ENCODE results near the gene TOX2.

The TOX2 gene

DNA sequence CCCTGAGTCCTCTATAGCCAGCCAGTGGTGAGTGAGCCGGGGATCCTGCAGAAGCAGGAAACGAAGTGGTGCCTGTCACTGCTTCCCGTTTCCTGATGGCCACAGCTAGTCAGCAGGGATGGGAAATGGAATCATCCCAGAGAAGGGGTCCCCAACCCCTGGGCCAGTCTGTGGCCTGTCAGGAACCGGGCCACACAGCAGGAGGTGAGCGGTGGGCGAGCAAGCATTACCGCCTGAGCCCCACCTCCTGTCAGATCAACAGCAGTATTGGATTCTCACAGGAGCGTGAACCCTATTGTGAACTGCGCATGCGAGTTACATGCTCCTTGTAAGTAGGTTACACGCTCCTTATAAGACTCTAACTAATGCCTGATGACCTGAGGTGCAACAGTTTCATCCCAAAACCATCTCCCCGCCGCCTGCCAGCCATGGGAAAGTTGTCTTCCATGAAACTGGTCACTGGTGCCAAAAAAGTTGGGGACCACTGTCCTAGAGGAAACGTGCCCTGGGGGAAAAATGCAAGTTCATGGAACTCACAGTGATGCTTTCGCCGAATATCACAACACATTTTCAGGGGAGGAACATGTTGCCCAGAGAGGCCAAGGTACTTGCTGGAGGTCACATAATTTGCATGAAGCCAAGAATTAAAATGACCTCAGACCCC lies 158.5 kb downstream of the TOX2 start:
- in situ Hi-C loops (cut with HindIII; ENCODE audit: low sequenced_read_pairs) = no loop called here

DNA sequence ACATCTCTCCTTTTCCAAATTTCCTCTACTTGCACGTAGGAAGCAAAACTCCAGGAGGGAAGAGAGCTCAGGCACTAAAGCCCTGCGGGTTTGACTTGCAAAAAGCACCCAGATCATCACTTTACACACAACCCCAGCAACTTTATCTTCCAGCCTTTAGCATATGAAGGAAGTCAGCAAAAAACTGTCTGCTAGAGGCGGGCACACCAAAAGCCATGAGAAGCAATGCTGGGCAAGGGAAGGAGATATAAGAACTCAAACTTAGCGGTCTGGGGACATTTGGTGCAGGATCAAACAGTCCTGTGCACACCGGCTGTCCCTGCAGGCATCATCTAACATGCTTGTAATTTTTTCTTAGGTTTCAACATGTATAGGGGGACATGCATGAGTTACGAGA lies 159.0 kb downstream of the TOX2 start:
- in situ Hi-C loops (cut with HindIII; ENCODE audit: low sequenced_read_pairs) = no loop called here

DNA sequence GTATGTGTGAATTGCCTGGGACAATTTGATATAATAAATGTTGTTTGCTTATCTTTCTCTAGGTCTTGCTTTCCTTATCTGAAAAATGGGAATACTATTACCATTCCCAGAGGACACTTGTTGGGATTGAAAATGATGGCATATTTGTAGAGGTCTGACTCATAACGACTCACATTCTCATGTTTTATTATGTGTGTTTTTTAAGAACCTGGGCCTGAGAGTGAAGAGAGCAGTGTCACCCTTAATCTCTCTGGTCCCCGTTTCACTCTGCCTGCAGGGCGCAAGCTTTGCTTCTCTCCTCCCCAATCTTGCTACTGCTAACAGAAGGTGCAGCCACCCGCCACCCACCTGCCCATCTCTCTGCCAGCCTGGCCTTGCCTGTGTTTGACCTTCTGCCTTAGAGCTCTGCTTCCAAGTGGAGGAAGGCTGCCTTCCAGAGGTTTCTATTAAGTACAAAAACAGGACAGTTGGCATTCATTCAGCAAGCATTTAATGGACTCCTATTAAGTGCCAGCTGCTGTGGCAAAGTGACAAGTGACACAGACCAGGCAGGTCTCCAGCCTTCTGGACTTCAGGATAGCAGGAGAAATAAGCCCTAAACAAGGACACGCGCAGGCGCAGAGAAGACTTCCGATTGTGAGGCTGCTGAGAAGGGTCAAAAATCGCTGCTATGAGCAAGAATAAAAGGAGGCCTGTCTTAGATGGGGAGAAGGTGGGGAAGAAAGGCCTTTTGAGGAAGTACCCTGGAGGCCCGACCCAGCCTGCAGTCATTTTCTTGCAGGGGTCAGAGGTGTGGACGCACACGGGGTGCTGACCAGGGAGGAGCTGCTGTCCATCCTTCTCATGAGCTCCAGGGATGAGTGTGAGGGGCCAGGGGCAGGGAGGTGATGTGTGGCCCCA lies 159.8 kb downstream of the TOX2 start:
- in situ Hi-C loops (cut with HindIII; ENCODE audit: low sequenced_read_pairs) = loop anchor here (25.0 kb wide), 1 partner anchor 312 kb away; no protein-coding TSS in a partner anchor

DNA sequence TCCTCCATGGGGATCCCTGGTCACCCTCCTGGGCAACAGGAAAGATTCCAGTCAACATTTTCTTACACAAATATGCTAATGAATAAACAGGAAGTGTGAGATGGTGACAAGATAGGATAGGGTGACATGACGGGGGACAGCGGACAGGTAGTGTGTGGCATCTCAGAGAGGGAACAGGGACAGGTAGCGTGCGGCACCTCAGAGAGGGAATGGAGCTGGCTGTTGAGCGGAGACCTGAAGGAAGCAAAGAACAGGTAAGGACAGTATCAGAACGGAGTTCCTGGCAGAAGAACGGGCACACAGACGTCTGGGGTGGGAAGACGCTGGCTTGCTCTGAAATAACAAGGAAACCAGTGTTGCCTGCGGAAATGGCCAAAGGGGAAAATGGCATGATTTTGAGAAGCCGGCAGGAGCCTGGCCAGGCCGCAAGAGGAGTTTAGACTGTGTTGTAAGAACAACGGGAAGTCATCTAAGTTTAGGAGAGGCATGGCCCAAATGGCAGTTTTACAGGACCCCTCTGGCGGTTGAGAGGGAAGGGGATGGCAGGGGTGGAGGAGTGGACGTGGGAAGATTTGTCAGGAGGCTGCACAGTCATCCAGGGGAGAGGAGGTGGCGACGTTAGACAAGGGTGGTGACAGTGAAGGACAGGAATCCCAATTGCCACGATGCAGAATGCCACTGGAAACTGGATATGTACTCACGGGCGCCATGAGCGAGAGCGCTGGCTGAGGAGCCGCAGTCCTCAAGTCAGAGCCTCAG lies 160.7 kb downstream of the TOX2 start:
- in situ Hi-C loops (cut with HindIII; ENCODE audit: low sequenced_read_pairs) = loop anchor here (25.0 kb wide), 1 partner anchor 313 kb away; no protein-coding TSS in a partner anchor

DNA sequence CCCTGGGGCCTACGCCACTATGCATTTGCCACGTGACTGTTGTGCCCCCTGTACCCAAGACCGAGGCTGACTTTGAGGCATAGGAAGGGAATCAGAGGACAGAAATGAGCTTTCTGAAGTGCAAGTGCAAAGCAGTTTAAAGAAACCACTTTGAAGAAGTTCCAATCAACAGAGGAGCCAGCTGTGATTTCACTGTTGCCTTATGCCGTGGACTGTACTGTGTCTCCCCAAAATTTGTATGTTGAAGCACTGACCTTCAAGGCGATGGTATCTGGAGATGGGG lies 161.2 kb downstream of the TOX2 start:
- in situ Hi-C loops (cut with HindIII; ENCODE audit: low sequenced_read_pairs) = loop anchor here (25.0 kb wide), 1 partner anchor 314 kb away; no protein-coding TSS in a partner anchor

DNA sequence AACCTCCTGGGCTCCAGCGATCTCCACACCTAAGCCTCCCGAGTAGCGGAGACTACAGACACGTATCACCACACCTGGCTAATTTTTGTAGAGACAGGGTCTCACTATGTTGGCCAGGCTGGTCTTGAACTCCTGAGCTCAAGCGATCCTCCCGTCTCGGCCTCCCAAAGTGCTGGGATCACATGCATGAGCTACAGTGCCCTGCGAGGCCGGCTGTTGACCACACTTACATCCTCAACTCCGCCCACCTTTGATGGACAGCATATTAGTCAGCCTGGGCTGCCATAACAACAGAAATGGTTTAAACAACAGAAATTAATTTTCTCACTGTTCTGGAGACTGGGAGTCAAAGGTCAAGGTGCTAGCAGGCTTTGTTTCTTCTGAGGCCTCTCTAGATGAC lies 164.6 kb downstream of the TOX2 start:
- in situ Hi-C loops (cut with HindIII; ENCODE audit: low sequenced_read_pairs) = loop anchor here (25.0 kb wide), 1 partner anchor 317 kb away; no protein-coding TSS in a partner anchor

DNA sequence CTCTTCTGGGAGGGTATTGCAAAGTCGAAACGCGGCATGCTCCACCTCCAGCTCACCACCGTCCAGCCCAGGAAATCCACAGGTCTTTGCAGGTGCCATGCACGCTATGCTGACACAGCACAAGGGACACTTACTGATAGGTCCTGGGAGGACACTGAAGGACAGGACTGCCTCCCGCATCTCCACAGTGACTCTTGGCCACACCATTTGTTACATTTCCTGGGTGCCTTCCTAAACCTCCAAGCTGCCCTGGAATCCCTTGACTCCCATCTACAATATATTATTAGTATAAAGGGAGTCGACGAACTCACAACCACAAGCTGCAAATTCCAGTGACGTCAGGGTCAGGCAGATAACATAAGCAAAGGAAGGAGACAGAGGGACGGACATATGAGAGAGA lies 165.4 kb downstream of the TOX2 start:
- in situ Hi-C loops (cut with HindIII; ENCODE audit: low sequenced_read_pairs) = loop anchor here (25.0 kb wide), 1 partner anchor 318 kb away; no protein-coding TSS in a partner anchor

DNA sequence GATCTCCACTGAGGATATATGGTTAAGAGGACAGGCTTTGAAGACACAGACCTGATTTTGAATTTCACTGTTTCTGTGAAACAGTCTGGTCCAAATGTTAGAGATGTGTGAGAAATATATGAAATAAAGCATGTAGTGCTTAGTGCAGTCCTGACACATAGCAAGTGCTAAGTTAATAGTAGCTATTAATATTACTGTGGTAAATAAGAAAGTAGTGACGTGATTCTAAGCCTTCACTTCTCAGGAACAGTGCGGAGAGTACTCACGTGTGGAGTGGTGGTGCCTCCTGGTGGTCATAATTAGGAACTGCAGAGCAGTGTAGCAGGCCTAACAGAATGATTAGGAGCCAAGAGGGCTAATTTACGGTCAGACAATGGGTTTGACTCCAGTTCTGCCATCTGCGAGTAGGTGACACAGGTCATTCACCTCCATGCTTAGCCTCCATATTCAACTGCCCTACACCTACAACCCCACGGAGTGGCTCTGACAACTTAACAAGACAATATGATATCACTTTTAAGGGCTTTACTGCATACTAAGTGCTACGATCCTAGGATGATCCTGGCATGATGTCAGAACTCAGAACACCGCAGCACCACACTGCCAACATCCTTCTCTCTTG lies 166.1 kb downstream of the TOX2 start:
- in situ Hi-C loops (cut with HindIII; ENCODE audit: low sequenced_read_pairs) = loop anchor here (25.0 kb wide), 1 partner anchor 318 kb away; no protein-coding TSS in a partner anchor

DNA sequence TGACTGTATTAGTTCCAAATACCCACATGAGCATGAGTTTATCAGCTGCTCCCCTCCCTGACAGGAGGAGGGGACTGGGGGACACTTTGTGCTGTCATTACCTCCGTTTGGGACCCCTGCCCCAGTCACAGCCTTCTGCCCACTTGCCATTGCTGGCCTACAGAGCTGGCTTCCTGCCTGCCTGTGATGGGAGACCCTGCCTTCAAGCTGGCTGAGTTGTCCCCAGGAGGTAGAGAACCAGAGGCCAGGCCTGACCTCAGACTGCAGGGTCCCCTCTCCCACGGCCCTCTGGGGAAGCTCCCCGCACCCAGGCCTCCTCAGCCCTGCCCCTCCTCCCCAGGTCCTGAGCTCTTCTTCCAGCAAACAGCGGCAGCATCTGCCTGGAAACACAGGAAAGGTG lies 166.8 kb downstream of the TOX2 start:
- in situ Hi-C loops (cut with HindIII; ENCODE audit: low sequenced_read_pairs) = loop anchor here (25.0 kb wide), 1 partner anchor 319 kb away; no protein-coding TSS in a partner anchor

DNA sequence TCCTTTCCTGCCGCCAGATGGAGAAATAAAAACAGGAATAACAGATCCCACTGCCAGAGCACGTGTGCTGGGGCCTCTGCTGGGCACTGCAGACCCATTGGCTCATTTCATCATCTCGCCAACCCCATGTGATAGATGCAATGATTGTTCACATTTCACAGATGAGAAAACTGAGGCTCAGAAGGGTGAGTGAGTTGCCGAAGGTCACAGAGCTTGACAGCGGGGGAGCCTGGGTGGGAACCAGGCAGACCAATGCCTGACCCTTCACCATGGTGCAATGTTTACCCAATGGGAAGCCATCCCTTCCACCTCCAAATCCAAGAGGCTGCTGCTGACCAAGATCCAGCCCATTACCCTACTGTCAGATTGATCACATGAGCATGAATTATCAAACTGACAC lies 167.2 kb downstream of the TOX2 start:
- in situ Hi-C loops (cut with HindIII; ENCODE audit: low sequenced_read_pairs) = loop anchor here (25.0 kb wide), 1 partner anchor 320 kb away; no protein-coding TSS in a partner anchor

DNA sequence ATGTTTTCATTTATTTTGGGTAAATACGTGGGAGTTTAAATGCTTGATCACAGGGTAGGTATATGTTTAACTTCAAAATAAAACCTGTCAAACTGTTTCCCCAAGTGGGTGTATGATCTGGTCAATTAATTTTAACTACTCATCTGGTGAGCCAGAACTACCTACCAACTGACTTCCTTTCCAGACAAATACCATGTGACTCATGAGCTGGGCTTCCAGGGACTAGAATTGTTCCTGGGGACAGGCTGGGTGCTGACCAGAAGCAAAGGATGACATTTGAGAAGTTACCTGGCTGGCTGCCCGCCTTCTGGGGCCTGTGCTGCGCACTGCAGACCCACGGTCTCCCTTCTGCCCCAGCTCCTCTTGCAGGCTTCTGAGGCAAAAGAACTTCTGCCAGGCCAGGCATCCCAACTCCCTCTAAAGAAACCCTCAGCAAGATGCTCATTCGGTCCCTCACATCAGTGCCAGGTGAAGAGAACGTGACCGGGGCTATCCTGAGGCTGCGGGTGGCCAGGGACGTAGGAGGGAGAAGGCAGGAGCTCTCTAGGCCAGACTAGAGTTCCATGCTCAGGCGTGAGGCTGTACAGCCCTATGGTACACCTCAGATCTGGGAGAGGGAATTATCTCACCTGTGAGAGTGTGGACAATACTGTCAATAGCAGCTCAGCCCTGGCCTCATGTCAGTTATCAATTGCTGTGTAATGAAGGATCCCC lies 168.7 kb downstream of the TOX2 start:
- in situ Hi-C loops (cut with HindIII; ENCODE audit: low sequenced_read_pairs) = loop anchor here (25.0 kb wide), 1 partner anchor 321 kb away; no protein-coding TSS in a partner anchor

DNA sequence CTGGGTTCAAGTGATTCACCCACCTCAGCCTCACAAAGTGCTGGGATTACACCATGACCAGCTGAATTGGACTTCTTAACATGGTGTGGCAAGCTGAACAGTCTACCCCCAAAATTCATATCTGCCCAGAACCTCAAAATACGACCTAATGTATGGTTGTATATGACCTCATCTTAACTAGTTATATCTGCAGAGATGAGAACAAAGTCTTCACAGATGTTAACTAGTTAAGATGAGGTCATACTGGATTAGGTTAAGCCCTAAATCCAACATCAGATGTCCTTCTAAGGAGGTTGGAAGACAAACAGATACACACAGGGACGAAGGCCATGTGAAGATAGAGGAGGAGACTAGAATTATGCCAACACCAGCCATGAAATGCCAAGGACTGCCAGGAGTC lies 169.8 kb downstream of the TOX2 start:
- in situ Hi-C loops (cut with HindIII; ENCODE audit: low sequenced_read_pairs) = loop anchor here (25.0 kb wide), 1 partner anchor 322 kb away; no protein-coding TSS in a partner anchor

DNA sequence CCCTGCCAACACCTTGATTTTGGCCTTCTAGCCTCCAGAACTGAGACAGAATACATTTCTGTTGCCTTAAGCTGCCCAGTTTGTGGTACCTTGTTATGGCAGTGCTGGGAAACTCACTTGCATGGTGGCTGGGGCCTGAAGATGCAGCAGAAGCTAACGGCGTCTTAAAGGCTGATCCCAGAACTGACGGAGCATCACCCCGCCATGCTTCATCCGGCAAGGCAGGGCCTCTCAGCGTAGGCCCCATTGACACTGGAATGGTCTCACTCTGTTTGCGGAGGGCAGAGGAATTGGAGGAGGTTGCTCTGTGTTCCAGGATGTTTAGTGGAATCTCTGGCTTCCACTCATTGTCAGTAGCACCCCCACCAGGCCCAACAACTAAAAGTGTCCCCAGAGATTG lies 170.2 kb downstream of the TOX2 start:
- in situ Hi-C loops (cut with HindIII; ENCODE audit: low sequenced_read_pairs) = loop anchor here (25.0 kb wide), 1 partner anchor 323 kb away; no protein-coding TSS in a partner anchor

DNA sequence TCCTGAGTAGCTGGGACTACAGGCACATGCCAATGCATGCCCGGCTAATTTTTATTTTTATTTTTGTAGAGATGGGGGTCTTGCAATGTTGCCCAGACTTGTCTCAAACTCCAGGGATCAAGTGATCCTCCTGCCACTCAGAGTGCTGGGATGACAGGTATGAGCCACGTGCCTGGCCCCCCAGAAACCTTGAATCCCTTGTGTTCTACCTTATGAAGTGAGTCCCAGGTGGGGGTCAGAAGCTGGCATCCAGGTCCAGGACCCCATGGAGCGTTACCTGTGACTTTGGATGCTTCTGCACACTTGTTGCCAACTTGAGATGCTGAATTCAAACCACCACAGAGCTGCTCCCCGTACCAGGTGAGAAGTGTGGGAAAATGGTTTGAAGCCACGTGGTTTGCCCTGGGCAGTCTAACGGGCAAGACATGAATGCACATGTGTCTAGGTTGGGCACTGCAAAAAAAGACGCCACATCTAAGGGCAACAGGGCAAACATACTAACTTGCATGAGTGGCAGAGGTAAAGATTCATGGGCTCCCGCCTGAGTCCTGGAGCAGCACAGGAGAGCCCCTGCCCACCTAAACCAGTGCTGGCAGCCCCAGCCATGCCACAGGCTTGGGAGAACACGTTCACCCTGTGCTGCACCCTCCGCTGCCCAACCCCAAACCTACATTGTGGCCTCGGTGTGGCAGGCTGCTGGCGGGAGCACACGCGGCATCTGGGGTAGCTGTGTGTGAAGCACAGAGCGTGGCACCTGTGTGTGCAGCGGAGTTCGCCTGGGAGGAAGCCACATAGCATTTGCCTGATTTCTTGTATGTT lies 171.2 kb downstream of the TOX2 start:
- in situ Hi-C loops (cut with HindIII; ENCODE audit: low sequenced_read_pairs) = loop anchor here (25.0 kb wide), 1 partner anchor 324 kb away; no protein-coding TSS in a partner anchor

DNA sequence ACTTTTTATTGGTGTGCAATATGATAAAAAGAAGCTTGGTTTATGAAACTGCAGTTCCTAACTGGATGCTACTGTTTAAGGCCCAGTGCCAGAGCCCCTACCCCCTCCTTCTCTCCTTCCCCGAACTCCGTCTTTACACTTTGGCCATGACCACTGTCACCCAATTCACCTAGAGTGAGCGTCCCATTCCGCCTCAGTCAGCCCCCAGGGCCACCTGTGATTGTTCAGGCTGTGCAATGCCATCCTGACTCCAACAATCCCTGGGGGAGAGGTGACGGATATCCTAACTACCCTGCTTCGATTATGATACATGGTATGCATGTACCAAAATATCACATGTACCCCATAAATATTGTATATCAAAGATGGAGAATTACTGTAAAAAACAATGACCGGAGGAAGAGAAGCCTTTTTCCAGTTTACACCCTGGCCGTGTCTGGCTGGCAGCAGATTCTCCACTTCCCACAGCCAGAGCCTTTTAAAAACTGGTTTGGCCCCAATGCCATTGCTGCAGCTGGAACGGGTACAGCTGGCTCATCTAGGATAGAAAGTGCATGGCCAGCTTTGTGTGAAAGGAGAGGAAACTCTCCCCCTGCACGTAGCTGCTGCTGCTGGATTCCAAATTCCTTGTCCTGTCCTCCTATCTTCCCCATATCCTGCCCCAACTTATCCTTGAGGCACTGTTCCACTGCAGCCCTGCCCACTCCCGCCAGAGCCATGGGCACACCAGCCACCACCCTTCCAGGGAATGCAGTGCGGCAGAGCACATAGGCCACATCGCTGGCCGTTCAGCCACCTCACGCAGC lies 172.6 kb downstream of the TOX2 start:
- in situ Hi-C loops (cut with HindIII; ENCODE audit: low sequenced_read_pairs) = loop anchor here (25.0 kb wide), 1 partner anchor 325 kb away; no protein-coding TSS in a partner anchor

DNA sequence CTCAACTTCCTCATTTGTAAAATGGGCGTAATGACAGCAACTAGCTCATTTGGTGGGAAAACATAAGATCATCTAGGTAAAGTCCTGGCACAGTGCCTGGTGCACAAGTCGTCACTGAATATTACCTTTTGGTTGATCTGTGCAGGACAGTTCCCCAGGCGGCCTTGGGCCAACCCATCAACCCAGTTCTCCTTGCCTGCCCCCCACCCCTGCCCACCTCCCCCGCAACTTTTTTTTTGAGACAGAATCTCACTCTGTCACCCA lies 173.1 kb downstream of the TOX2 start:
- in situ Hi-C loops (cut with HindIII; ENCODE audit: low sequenced_read_pairs) = loop anchor here (25.0 kb wide), 1 partner anchor 325 kb away; no protein-coding TSS in a partner anchor

DNA sequence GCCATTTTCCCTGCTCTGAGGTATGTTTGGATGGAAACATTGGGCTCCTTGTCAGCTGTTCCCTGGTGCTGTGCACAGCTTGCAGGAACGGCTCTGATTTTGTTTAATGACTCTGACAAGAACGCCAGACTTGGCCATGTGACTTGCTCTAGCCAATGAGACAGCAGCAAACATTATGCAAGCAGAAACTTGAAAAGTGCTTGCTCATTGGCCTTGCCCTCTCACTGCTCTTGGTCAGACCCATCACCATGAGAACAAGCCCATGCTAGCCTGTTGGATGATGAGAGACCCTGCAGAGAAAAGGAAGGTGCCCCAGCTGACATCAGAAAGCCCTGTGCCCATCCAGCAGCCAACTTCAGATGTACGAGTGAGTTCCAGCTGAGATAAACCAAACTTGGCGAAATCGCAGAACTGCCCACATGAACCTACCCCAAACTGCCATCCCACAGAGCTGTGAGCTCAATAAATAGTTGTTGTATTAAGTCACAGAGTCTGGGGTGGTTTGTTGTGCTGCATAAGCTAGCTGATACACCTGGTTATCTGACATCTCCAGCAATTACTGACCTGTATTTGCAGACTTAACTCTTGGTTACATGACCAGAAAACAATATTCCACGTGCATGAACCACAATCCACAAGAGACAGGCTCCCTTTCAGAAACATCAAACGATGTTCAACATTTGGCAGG lies 175.5 kb downstream of the TOX2 start:
- in situ Hi-C loops (cut with HindIII; ENCODE audit: low sequenced_read_pairs) = loop anchor here (25.0 kb wide), 1 partner anchor 328 kb away; no protein-coding TSS in a partner anchor

DNA sequence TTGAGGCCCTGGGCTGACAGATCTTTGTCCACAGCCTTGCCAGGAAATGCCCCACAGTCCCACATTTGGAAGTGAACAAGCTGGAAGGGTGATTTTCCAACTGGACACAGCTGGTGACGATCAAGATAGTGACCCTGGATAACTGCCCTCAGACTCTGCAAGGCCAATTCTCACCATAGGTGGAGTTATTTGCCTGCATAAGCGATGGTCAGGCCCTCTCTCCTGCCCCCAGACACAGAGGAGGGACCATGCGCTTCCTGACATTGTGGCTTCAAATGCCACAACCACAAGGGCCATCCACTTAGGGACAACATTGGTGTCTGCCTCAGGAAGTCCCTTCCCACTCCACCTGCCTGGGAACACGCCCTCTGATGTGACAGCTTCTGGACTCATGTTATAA lies 176.4 kb downstream of the TOX2 start:
- in situ Hi-C loops (cut with HindIII; ENCODE audit: low sequenced_read_pairs) = loop anchor here (25.0 kb wide), 1 partner anchor 329 kb away; no protein-coding TSS in a partner anchor

All from DLD1 (cell line).